ENCODE results near the gene MXI1. TPM values are rescaled to one million over a fixed set of nuclear protein-coding genes. Genes with fewer than 3 reads are reported as not detected.

MXI1 gene
- 10 to 100 TPM; 34.3 to 35.3 TPM for total RNA-seq

GRCh38 chr10:110207011-110207804, at the start of gene MXI1:
MXI1 (plus strand) TSS chr10:110207605; CDS start chr10:110207809, 204 bp downstream.

DNA sequence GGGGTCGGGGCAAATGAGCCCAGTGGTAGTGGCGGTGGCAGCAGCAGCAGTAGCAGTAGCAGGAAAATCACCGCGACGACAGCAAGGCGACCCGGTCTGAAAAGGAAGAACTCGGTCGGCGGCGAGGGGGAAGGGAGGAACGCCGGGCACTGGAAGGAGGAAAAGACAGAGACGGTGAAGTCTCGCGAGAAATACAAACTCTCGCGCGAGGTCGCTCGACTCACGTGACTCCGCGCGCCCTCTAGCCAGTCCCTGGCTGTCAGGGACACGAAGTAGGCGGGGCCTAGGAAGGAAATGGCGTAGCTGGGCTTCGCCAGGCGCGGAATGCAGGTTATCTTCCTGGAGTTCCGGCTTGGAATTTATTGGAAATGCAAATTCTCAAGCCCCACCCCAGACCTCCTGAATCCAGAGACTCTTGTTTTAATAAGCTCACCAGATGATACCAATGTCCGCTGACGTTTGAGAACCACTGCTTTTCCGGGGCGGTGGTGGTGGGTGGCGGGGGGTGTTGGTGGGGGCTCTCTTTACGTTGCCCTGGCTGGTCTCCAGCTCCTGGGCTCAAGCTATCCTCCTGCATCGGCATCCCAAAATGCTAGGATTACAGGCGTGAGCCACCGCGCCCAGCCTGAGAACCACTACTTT, 97.5 kb downstream of the MXI1 start, which contains the start of gene SMNDC1:
TSS of gene SMNDC1 (minus strand) at position 141 of the 642 bp plus-strand sequence. CDS start 1,333 bp downstream, outside the sequence.

Other genes with a start within 250 kb of the MXI1 start
- 100 to 1,000 TPM; 433 to 436 TPM for gene ADD3, start 199.6 kb upstream of the MXI1 start, total RNA-seq
- gene SMNDC1, start 97.3 kb downstream of the MXI1 start, total RNA-seq: 10 to 100 TPM; 36.1 to 38.1 TPM